ENCODE data around the gene CEBPE. TPM values are rescaled to one million over a fixed set of nuclear protein-coding genes. Genes with fewer than 3 reads are reported as not detected.

Gene CEBPE
- total RNA-seq, 1 donor from 2014 or later: not detected

- no peaks in the 10 kb centered on the region for H3K36me3 ChIP-seq (ENCODE audit: insufficient read depth, low read length)
- Mint-ChIP-seq H3K27me3 (ENCODE audit: low read depth, unreplicated experiment) (peaks cover 23% of the 10 kb centered on the region), H3K9me3 (ENCODE audit: unreplicated experiment) (no peaks in the 10 kb centered on the region), H3K4me1 (ENCODE audit: low read depth, unreplicated experiment) (no peaks in the 10 kb centered on the region), H3K36me3 (ENCODE audit: low read depth, unreplicated experiment) (peaks cover 6% of the 10 kb centered on the region), H3K27ac (ENCODE audit: unreplicated experiment) (no peak overlapping the region), H3K4me3 (ENCODE audit: unreplicated experiment) (no peak overlapping the region)
- no peaks in the 10 kb centered on the region for H3K79me2 ChIP-seq (ENCODE audit: insufficient read depth, low read length)
- no peaks in the 10 kb centered on the region for H3K4me1 ChIP-seq (ENCODE audit: insufficient read depth, low read length)
- DNase-seq (ENCODE audit: low read depth) (no peak), FAIRE-seq (no peak)
- H2AFZ ChIP-seq (ENCODE audit: low read depth, low read length): no peak overlapping the region
- H3K4me2 ChIP-seq (ENCODE audit: low read length): no peak overlapping the region
- no peak for TF ChIP-seq EZH2 (IDR thresholded peaks at IDR 0.05; ENCODE audit: insufficient read depth, low read length)
- no peak for TF ChIP-seq CTCF (IDR thresholded peaks at IDR 0.05; ENCODE audit: insufficient read depth, low read depth, low read length)
- no peak overlapping the region for H3K9ac ChIP-seq (ENCODE audit: low read length)
- no peak overlapping the region for H3K27ac ChIP-seq (ENCODE audit: low read depth, low read length)
- H3K9me3 ChIP-seq (ENCODE audit: insufficient read depth, low read depth, low read length): no peaks in the 10 kb centered on the region
- H3K4me3 ChIP-seq (ENCODE audit: insufficient read depth, low read depth, low read length): no peak overlapping the region
- peaks cover 15% of the 10 kb centered on the region for H3K27me3 ChIP-seq (ENCODE audit: insufficient read depth, low read length)
- no peaks in the 10 kb centered on the region for H4K20me1 ChIP-seq (ENCODE audit: insufficient read depth, low read length)
These were observed 12.4 kb upstream of the CEBPE start for GRCh38 chr14:23131482-23131881.

GRCh38 chr14:23130871-23131270, 11.8 kb upstream of the CEBPE start:
- H3K27me3 Mint-ChIP-seq (ENCODE audit: low read depth, unreplicated experiment): peaks cover 20% of the 10 kb centered on the region
- TF ChIP-seq CTCF (IDR thresholded peaks at IDR 0.05; ENCODE audit: insufficient read depth, low read depth, low read length): no peak
- TF ChIP-seq EZH2 (IDR thresholded peaks at IDR 0.05; ENCODE audit: insufficient read depth, low read length): no peak
- H3K4me3 Mint-ChIP-seq (ENCODE audit: unreplicated experiment): no peak overlapping the region
- FAIRE-seq: no peak
- H3K9me3 ChIP-seq (ENCODE audit: insufficient read depth, low read depth, low read length): no peaks in the 10 kb centered on the region
- H3K9ac ChIP-seq (ENCODE audit: low read length): no peak overlapping the region
- no peaks in the 10 kb centered on the region for H3K79me2 ChIP-seq (ENCODE audit: insufficient read depth, low read length)
- H2AFZ ChIP-seq (ENCODE audit: low read depth, low read length): no peak overlapping the region
- no peak overlapping the region for H3K27ac Mint-ChIP-seq (ENCODE audit: unreplicated experiment)
- no peaks in the 10 kb centered on the region for H3K4me1 Mint-ChIP-seq (ENCODE audit: low read depth, unreplicated experiment)
- DNase-seq (ENCODE audit: low read depth): no peak
- H3K4me2 ChIP-seq (ENCODE audit: low read length): no peak overlapping the region
- no peaks in the 10 kb centered on the region for H3K4me1 ChIP-seq (ENCODE audit: insufficient read depth, low read length)
- H3K36me3 ChIP-seq (ENCODE audit: insufficient read depth, low read length): no peaks in the 10 kb centered on the region
- H3K27ac ChIP-seq (ENCODE audit: low read depth, low read length): no peak overlapping the region
- no peaks in the 10 kb centered on the region for H4K20me1 ChIP-seq (ENCODE audit: insufficient read depth, low read length)
- peaks cover 4% of the 10 kb centered on the region for H3K36me3 Mint-ChIP-seq (ENCODE audit: low read depth, unreplicated experiment)
- H3K9me3 Mint-ChIP-seq (ENCODE audit: unreplicated experiment): no peaks in the 10 kb centered on the region
- peaks cover 15% of the 10 kb centered on the region for H3K27me3 ChIP-seq (ENCODE audit: insufficient read depth, low read length)
- no peak overlapping the region for H3K4me3 ChIP-seq (ENCODE audit: insufficient read depth, low read depth, low read length)

GRCh38 chr14:23129759-23130316, 10.8 kb upstream of the CEBPE start:
- peaks cover 4% of the 10 kb centered on the region for H3K36me3 Mint-ChIP-seq (ENCODE audit: low read depth, unreplicated experiment)
- no peak overlapping the region for H3K4me3 ChIP-seq (ENCODE audit: insufficient read depth, low read depth, low read length)
- no peak for TF ChIP-seq EZH2 (IDR thresholded peaks at IDR 0.05; ENCODE audit: insufficient read depth, low read length)
- no peak for TF ChIP-seq CTCF (IDR thresholded peaks at IDR 0.05; ENCODE audit: insufficient read depth, low read depth, low read length)
- DNase-seq (ENCODE audit: low read depth): no peak
- no peaks in the 10 kb centered on the region for H3K4me1 ChIP-seq (ENCODE audit: insufficient read depth, low read length)
- H3K9me3 Mint-ChIP-seq (ENCODE audit: unreplicated experiment): no peaks in the 10 kb centered on the region
- no peak overlapping the region for H3K4me2 ChIP-seq (ENCODE audit: low read length)
- H2AFZ ChIP-seq (ENCODE audit: low read depth, low read length): no peak overlapping the region
- H3K27me3 ChIP-seq (ENCODE audit: insufficient read depth, low read length): peaks cover 15% of the 10 kb centered on the region
- no peak overlapping the region for H3K27ac ChIP-seq (ENCODE audit: low read depth, low read length)
- no peak overlapping the region for H3K4me3 Mint-ChIP-seq (ENCODE audit: unreplicated experiment)
- H3K9ac ChIP-seq (ENCODE audit: low read length): no peak overlapping the region
- no peak overlapping the region for H3K27ac Mint-ChIP-seq (ENCODE audit: unreplicated experiment)
- H3K79me2 ChIP-seq (ENCODE audit: insufficient read depth, low read length): no peaks in the 10 kb centered on the region
- H3K27me3 Mint-ChIP-seq (ENCODE audit: low read depth, unreplicated experiment): peaks cover 20% of the 10 kb centered on the region
- H3K4me1 Mint-ChIP-seq (ENCODE audit: low read depth, unreplicated experiment): no peaks in the 10 kb centered on the region
- H3K36me3 ChIP-seq (ENCODE audit: insufficient read depth, low read length): no peaks in the 10 kb centered on the region
- no peaks in the 10 kb centered on the region for H4K20me1 ChIP-seq (ENCODE audit: insufficient read depth, low read length)
- no peaks in the 10 kb centered on the region for H3K9me3 ChIP-seq (ENCODE audit: insufficient read depth, low read depth, low read length)
- no peak for FAIRE-seq

All from astrocyte (in vitro differentiated cells and primary cell).